GM21825 (cell line): ENCODE data around the gene TXNDC17.
"Not testable (repeated sequence)": the region's sequence is repeated elsewhere in the genome, so short reads cannot be mapped to it uniquely, and the experiment has no call there.

Experiments
- ATAC-seq: cut with Tn5 transposase; IDR thresholded peaks from one replicate; pipeline ENCODE4 v1.9.1; 2021; ENCODE audit warnings: mild to moderate bottlenecking, moderate library complexity; ENCODE audit not compliant: unreplicated experiment

The TXNDC17 gene

GRCh38 chr17:6640536-6641246 is at the start of gene TXNDC17, which contains the start of gene KIAA0753:
Gene TXNDC17 (plus strand): TSS chr17:6641060. CDS start chr17:6641083, 23 bp downstream.
Gene KIAA0753 (minus strand): TSS chr17:6640711. CDS start chr17:6635103, 5,608 bp downstream.
- ATAC-seq: peak; percentile 79

GRCh38 chr17:6591599-6592158 is 49.2 kb upstream of the TXNDC17 start:
- no peak for ATAC-seq

- no peak for ATAC-seq
These were observed 48.7 kb upstream of the TXNDC17 start for GRCh38 chr17:6592173-6592572.

GRCh38 chr17:6593371-6593770 is 47.5 kb upstream of the TXNDC17 start:
- not testable (repeated sequence) for ATAC-seq

GRCh38 chr17:6596081-6596480 is 44.8 kb upstream of the TXNDC17 start:
- no peak for ATAC-seq

GRCh38 chr17:6596511-6596910 is 44.3 kb upstream of the TXNDC17 start:
- ATAC-seq: no peak

GRCh38 chr17:6596941-6597340 is 43.9 kb upstream of the TXNDC17 start:
- ATAC-seq: no peak

GRCh38 chr17:6597727-6598126 is 43.1 kb upstream of the TXNDC17 start:
- no peak for ATAC-seq

GRCh38 chr17:6599364-6599763 is 41.5 kb upstream of the TXNDC17 start:
- ATAC-seq: no peak

GRCh38 chr17:6602141-6602540 is 38.7 kb upstream of the TXNDC17 start:
- ATAC-seq: no peak

- no peak for ATAC-seq
These were observed 37.0 kb upstream of the TXNDC17 start for GRCh38 chr17:6603744-6604325.

- ATAC-seq: no peak
These were observed 35.7 kb upstream of the TXNDC17 start for GRCh38 chr17:6605142-6605541.

GRCh38 chr17:6608321-6608720 is 32.5 kb upstream of the TXNDC17 start:
- no peak for ATAC-seq

- ATAC-seq: no peak
These were observed 30.8 kb upstream of the TXNDC17 start for GRCh38 chr17:6610011-6610410.

GRCh38 chr17:6611231-6611630 is 29.6 kb upstream of the TXNDC17 start:
- ATAC-seq: no peak

GRCh38 chr17:6623941-6624340 is 16.9 kb upstream of the TXNDC17 start:
- no peak for ATAC-seq

GRCh38 chr17:6626616-6627015 is 14.2 kb upstream of the TXNDC17 start:
- no peak for ATAC-seq

GRCh38 chr17:6627019-6627418 is 13.8 kb upstream of the TXNDC17 start:
- no peak for ATAC-seq

GRCh38 chr17:6630390-6630789 is 10.5 kb upstream of the TXNDC17 start:
- ATAC-seq: no peak

GRCh38 chr17:6632530-6632929 is 8.3 kb upstream of the TXNDC17 start:
- ATAC-seq: no peak

GRCh38 chr17:6633263-6633662 is 7.6 kb upstream of the TXNDC17 start:
- ATAC-seq: no peak

- no peak for ATAC-seq
These were observed 4.8 kb upstream of the TXNDC17 start for GRCh38 chr17:6636105-6636504.
